Hematopoietic multipotent progenitor cell treated with erythropoietin and hydrocortisone succinate and interleukin-3 and kit ligand, for 4 days (in vitro differentiated cells): Measurements from ENCODE around the gene SGTA.
A peak's percentile ranks its signal among the peaks of the same experiment; 100 is the strongest.
"Not testable (repeated sequence)": the region's sequence is repeated elsewhere in the genome, so short reads cannot be mapped to it uniquely, and the experiment has no call there.

ENCODE experiments used
- DNase-seq: peaks from one replicate; pipeline ENCODE4 v3.0.0-alpha.2; 2015

The SGTA gene

GRCh38 chr19:2782936-2783780 is at the start of gene SGTA:
Gene SGTA, minus strand, starts transcription at chr19:2783273. Its CDS starts 14,205 bp downstream, at chr19:2769068.
- peak; percentile 100 for DNase-seq

GRCh38 chr19:2827840-2828489 is 44.9 kb upstream of the SGTA start:
- peak; percentile 20 for DNase-seq

- DNase-seq, result no peak
Observed at GRCh38 chr19:2827022-2827421, 43.9 kb upstream of the SGTA start.

- no peak for DNase-seq
Observed at GRCh38 chr19:2824129-2824528, 41.1 kb upstream of the SGTA start.

- DNase-seq, result no peak
Observed at GRCh38 chr19:2823646-2824045, 40.6 kb upstream of the SGTA start.

GRCh38 chr19:2822846-2823245 is 39.8 kb upstream of the SGTA start:
- no peak for DNase-seq

GRCh38 chr19:2820112-2820702 is 37.1 kb upstream of the SGTA start:
- peak; percentile 54 for DNase-seq

- DNase-seq, result peak; percentile 99
Observed at GRCh38 chr19:2819540-2820111, 36.6 kb upstream of the SGTA start, which contains the start of gene ZNF554. Gene ZNF554, plus strand, starts transcription at chr19:2819868. Its CDS starts 204 bp downstream, at chr19:2820072.

GRCh38 chr19:2817237-2817829 is 34.3 kb upstream of the SGTA start:
- DNase-seq, result not testable (repeated sequence)

- no peak for DNase-seq
Observed at GRCh38 chr19:2816641-2817040, 33.6 kb upstream of the SGTA start.

- no peak for DNase-seq
Observed at GRCh38 chr19:2815923-2816322, 32.9 kb upstream of the SGTA start.

- no peak for DNase-seq
Observed at GRCh38 chr19:2815191-2815614, 32.1 kb upstream of the SGTA start.

- no peak for DNase-seq
Observed at GRCh38 chr19:2814426-2814825, 31.4 kb upstream of the SGTA start.

GRCh38 chr19:2813235-2814160 is 30.4 kb upstream of the SGTA start:
- no peak for DNase-seq

GRCh38 chr19:2812414-2813234 is 29.6 kb upstream of the SGTA start:
- DNase-seq, result no peak

- DNase-seq, result no peak
Observed at GRCh38 chr19:2811735-2812413, 28.8 kb upstream of the SGTA start.

GRCh38 chr19:2811221-2811722 is 28.2 kb upstream of the SGTA start:
- no peak for DNase-seq

GRCh38 chr19:2810141-2811091 is 27.3 kb upstream of the SGTA start:
- no peak for DNase-seq
